Natural killer cell (primary cell): ENCODE data around the gene CORIN. TPM values are rescaled to one million over a fixed set of nuclear protein-coding genes. Genes with fewer than 3 reads are reported as not detected.

Experiments
- ATAC-seq, 3 donors: fragments of 150-1000 bp in 2 of 3; fragments of 200-7000 bp in 1 of 3; cut with Tn5 transposase; 1 replicate in 1 of 3; 2 replicates in 2 of 3; pipeline ENCODE4 v1.10.0; 2021; ENCODE audit warnings: mild to moderate bottlenecking in 2 of 3, moderate library complexity in 2 of 3
- DNase-seq, 2 donors: peaks; one replicate each; pipeline versions ENCODE4 v3.0.0 to v3.0.0-alpha.2; 2013 to 2021; ENCODE audit warnings: mixed read lengths in 1 of 2
- H3K27ac ChIP-seq: one replicate; pipeline ENCODE4 v1.5.1; 2013; ENCODE audit warnings: mild to moderate bottlenecking, low read length
- H3K27me3 ChIP-seq: one replicate; pipeline ENCODE4 v1.6.1; 2013; ENCODE audit warnings: low read length; ENCODE audit not compliant: control insufficient read depth, insufficient read depth
- H3K36me3 ChIP-seq: one replicate; pipeline ENCODE4 v1.6.1; 2013; ENCODE audit warnings: low read length; ENCODE audit not compliant: control insufficient read depth, insufficient read depth
- H3K4me1 ChIP-seq: one replicate; pipeline ENCODE4 v1.6.1; 2013; ENCODE audit warnings: low read length; ENCODE audit not compliant: control insufficient read depth, insufficient read depth
- H3K4me3 ChIP-seq: one replicate; pipeline ENCODE4 v1.5.1; 2013; ENCODE audit warnings: low read length
- H3K9me3 ChIP-seq: one replicate; pipeline ENCODE4 v1.6.1; 2013; ENCODE audit warnings: low read length; ENCODE audit not compliant: control insufficient read depth, insufficient read depth
- H3K27ac Mint-ChIP-seq, 2 donors: one replicate each; pipeline ENCODE4 v1.8.0; 2022; ENCODE audit warnings: mild to moderate bottlenecking in 2 of 2, mixed read lengths in 2 of 2, moderate library complexity in 1 of 2
- H3K27me3 Mint-ChIP-seq, 2 donors: one replicate each; pipeline ENCODE4 v1.8.0; 2022; ENCODE audit warnings: low read depth in 2 of 2, mixed read lengths in 2 of 2
- H3K36me3 Mint-ChIP-seq: one replicate; pipeline ENCODE4 v1.8.0; 2022; ENCODE audit warnings: mixed read lengths
- H3K4me1 Mint-ChIP-seq, 2 donors: one replicate each; pipeline ENCODE4 v1.8.0; 2022; ENCODE audit warnings: mixed read lengths in 2 of 2
- H3K4me3 Mint-ChIP-seq: one replicate; pipeline ENCODE4 v1.8.0; 2022; ENCODE audit warnings: mild to moderate bottlenecking, moderate library complexity, mixed read lengths
- H3K9me3 Mint-ChIP-seq, 2 donors: one replicate each; pipeline ENCODE4 v1.8.0; 2022; ENCODE audit warnings: mixed read lengths in 2 of 2
- CTCF ChIP-seq: fragments of 200-600 bp; IDR thresholded peaks from one replicate; pipeline ENCODE4 v1.8.0; 2022; ENCODE audit warnings: antibody characterized with exemption
- WGBS: methylation state at CpG from one replicate; pipeline ENCODE4 v1.1.7; 2013; ENCODE audit warnings: missing lambda C conversion rate; ENCODE audit not compliant: insufficient coverage; 5-methylcytosine and 5-hydroxymethylcytosine counted together
- intact Hi-C: fragments of 100-400 bp; cut with micrococcal nuclease; formaldehyde crosslinking; loops from one replicate; pipeline ENCODE4 v1.14.2; 2022
- total RNA-seq, 4 donors: library from RNA; stranded (reverse); fragments of 120-200 nt in 1 of 4; gene quantifications; one replicate each; pipeline versions ENCODE4 v1.2.3 to v1.2.4, GENCODE V29; 2013 to 2022

Gene CORIN
- total RNA-seq, 3 donors from 2014 or later (not counting 1 experiment from before 2014, with no cell fraction given), result 0.78 TPM; not detected in 2

GRCh38 chr4:47698837-47699236 lies 139.0 kb downstream of the CORIN start:
- DNase-seq (no peak), ATAC-seq (no peak)
- H3K27me3 ChIP-seq, result no peaks in the 10 kb centered on the region
- Mint-ChIP-seq H3K36me3 (no peaks in the 10 kb centered on the region), H3K27me3 (peaks cover 20 to 61% of the 10 kb centered on the region in 2 donors), H3K4me3 (no peak overlapping the region), H3K9me3 (no peaks in the 10 kb centered on the region), H3K4me1 (no peaks in the 10 kb centered on the region), H3K27ac (no peak overlapping the region)
- no peak overlapping the region for H3K4me3 ChIP-seq
- intact Hi-C loops, result no loop called here
- no peaks in the 10 kb centered on the region for H3K36me3 ChIP-seq
- H3K4me1 ChIP-seq, result no peaks in the 10 kb centered on the region
- no peaks in the 10 kb centered on the region for H3K9me3 ChIP-seq
- TF ChIP-seq CTCF, result no peak
- no peak overlapping the region for H3K27ac ChIP-seq
- 82% methylated on average over 3 of the region's 3 CpGs for WGBS

GRCh38 chr4:47696823-47697222 lies 141.0 kb downstream of the CORIN start:
- Mint-ChIP-seq H3K27ac (no peak overlapping the region), H3K36me3 (no peaks in the 10 kb centered on the region), H3K9me3 (no peaks in the 10 kb centered on the region), H3K4me3 (no peak overlapping the region), H3K4me1 (no peaks in the 10 kb centered on the region), H3K27me3 (peaks cover 22 to 66% of the 10 kb centered on the region in 2 donors)
- TF ChIP-seq CTCF, result no peak
- Histone ChIP-seq H3K9me3 (no peaks in the 10 kb centered on the region), H3K4me3 (no peak overlapping the region), H3K27ac (no peak overlapping the region), H3K27me3 (no peaks in the 10 kb centered on the region), H3K36me3 (no peaks in the 10 kb centered on the region), H3K4me1 (no peaks in the 10 kb centered on the region)
- intact Hi-C loops, result no loop called here
- no peak for DNase-seq
- WGBS, result 85% methylated on average over 6 of the region's 6 CpGs
- ATAC-seq, result no peak

- no peaks in the 10 kb centered on the region for H3K9me3 ChIP-seq
- Mint-ChIP-seq H3K4me1 (no peaks in the 10 kb centered on the region), H3K27ac (no peak overlapping the region), H3K4me3 (no peak overlapping the region), H3K27me3 (peaks cover 20 to 54% of the 10 kb centered on the region in 2 donors), H3K9me3 (no peaks in the 10 kb centered on the region), H3K36me3 (no peaks in the 10 kb centered on the region)
- no peak overlapping the region for H3K27ac ChIP-seq
- DNase-seq, result no peak
- no peaks in the 10 kb centered on the region for H3K36me3 ChIP-seq
- no peak for ATAC-seq
- no peaks in the 10 kb centered on the region for H3K27me3 ChIP-seq
- no peaks in the 10 kb centered on the region for H3K4me1 ChIP-seq
- no peak overlapping the region for H3K4me3 ChIP-seq
- no peak for TF ChIP-seq CTCF
- intact Hi-C loops, result no loop called here
- WGBS, result 92% methylated on average over 1 of the region's 1 CpG
Measured at GRCh38 chr4:47695260-47695659, 142.6 kb downstream of the CORIN start.

GRCh38 chr4:47694322-47694721 lies 143.5 kb downstream of the CORIN start:
- DNase-seq, result no peak
- Mint-ChIP-seq H3K27ac (no peak overlapping the region), H3K36me3 (no peaks in the 10 kb centered on the region), H3K4me1 (no peaks in the 10 kb centered on the region), H3K9me3 (no peaks in the 10 kb centered on the region), H3K4me3 (no peak overlapping the region), H3K27me3 (peaks cover 16 to 45% of the 10 kb centered on the region in 2 donors)
- no peaks in the 10 kb centered on the region for H3K9me3 ChIP-seq
- no peaks in the 10 kb centered on the region for H3K27me3 ChIP-seq
- intact Hi-C loops, result no loop called here
- H3K36me3 ChIP-seq, result no peaks in the 10 kb centered on the region
- H3K27ac ChIP-seq, result no peak overlapping the region
- 95% methylated on average over 1 of the region's 1 CpG for WGBS
- no peak for TF ChIP-seq CTCF
- no peak for ATAC-seq
- no peak overlapping the region for H3K4me3 ChIP-seq
- no peaks in the 10 kb centered on the region for H3K4me1 ChIP-seq
